Heart right ventricle (tissue), 16 donors: ENCODE measurements around the gene ITFG1. TPM values are rescaled to one million over a fixed set of nuclear protein-coding genes. Genes with fewer than 3 reads are reported as not detected.

Source experiments
- ATAC-seq, 8 donors: fragments of 200-7000 bp; cut with Tn5 transposase; one replicate each; pipeline ENCODE4 v1.9.1; 2020; ENCODE audit warnings: mild to moderate bottlenecking in 8 of 8, moderate library complexity in 8 of 8, moderate number of reproducible peaks in 1 of 8
- DNase-seq, 2 donors: peaks; one replicate each; pipeline ENCODE4 v3.0.0-alpha.2; 2020
- H3K27ac ChIP-seq, 10 donors: fragments of 200-600 bp; sonication (generic) in 2 of 10; one replicate each; pipeline versions ENCODE4 v1.5.0 to v1.8.0; 2020 to 2022; ENCODE audit warnings: mild to moderate bottlenecking in 3 of 10
- H3K27me3 ChIP-seq, 7 donors: fragments of 200-600 bp; one replicate each; pipeline ENCODE4 v1.8.0; 2021 to 2022; ENCODE audit warnings: mild to moderate bottlenecking in 2 of 7
- H3K36me3 ChIP-seq, 9 donors: fragments of 200-600 bp; sonication (generic) in 1 of 9; one replicate each; pipeline versions ENCODE4 v1.5.0 to v1.8.0; 2020 to 2022; ENCODE audit warnings: mild to moderate bottlenecking in 2 of 9
- H3K4me1 ChIP-seq, 9 donors: fragments of 200-600 bp; sonication (generic) in 1 of 9; one replicate each; pipeline versions ENCODE4 v1.5.0 to v1.8.0; 2020 to 2022; ENCODE audit warnings: mild to moderate bottlenecking in 4 of 9
- H3K4me3 ChIP-seq, 10 donors: fragments of 200-600 bp; sonication (generic) in 2 of 10; one replicate each; pipeline versions ENCODE4 v1.5.0 to v1.8.0; 2020 to 2022; ENCODE audit warnings: mild to moderate bottlenecking in 7 of 10, moderate library complexity in 2 of 10
- H3K9me3 ChIP-seq, 11 donors: fragments of 200-600 bp in 10 of 11; sonication (generic) in 2 of 11; one replicate each; pipeline versions ENCODE4 v1.5.0 to v1.8.0; 2013 to 2022; ENCODE audit warnings: mild to moderate bottlenecking in 2 of 11, control low read depth in 1 of 11, moderate library complexity in 1 of 11
- WGBS, 2 donors: extraction: QIAGEN DNeasy Blood & Tissue Kit; methylation state at CpG; one replicate each; pipeline ENCODE4 v1.1.7; 2013; ENCODE audit warnings: inconsistent platforms in 1 of 2; 5-methylcytosine and 5-hydroxymethylcytosine counted together
- intact Hi-C, 10 donors: fragments of 100-400 bp; cut with DNase I; formaldehyde crosslinking; loops; one replicate each; pipeline versions ENCODE4 v1.11.1 to v1.14.2; 2022
- polyA plus RNA-seq, 2 donors: library from polyadenylated mRNA; stranded (reverse); fragments of 200-250 nt; gene quantifications; one replicate each; pipeline ENCODE4 v1.2.3, GENCODE V29; 2013
- total RNA-seq, 10 donors: library from RNA; stranded (reverse); fragmentation: NEBNext Ultra II Directional in 3 of 10; extraction: Animal tissue kit (Norgen Biotek cat#: 25700) in 3 of 10; gene quantifications; one replicate each; pipeline versions ENCODE4 v1.2.1 to v1.2.4, GENCODE V29; 2021 to 2023
- TF ChIP-seq, protein P1 (sequence below), 9 donors: fragments of 200-600 bp; sonication (generic) in 2 of 9; IDR thresholded peaks; one replicate each; pipeline versions ENCODE4 v1.5.0 to v1.8.0; 2021 to 2022; ENCODE audit warnings: antibody characterized with exemption in 9 of 9, mild to moderate bottlenecking in 5 of 9, moderate library complexity in 1 of 9
- donor health status: Arrhythmogenic right ventricular cardiomyopathy.
- donor health status: ischemic (EF 13 %, LVEDD 7.1; RV severe dilation, severe dysfunction).
- donor health status: healthy with polysubstance abuse.
- donor health status: DM: no; HTN: yes; CAD: no.
- donor health status: DM: no; HTN: no; CAD: no.
- donor health status: ischemic (EF 25% LVEDD 6.9; RV normal size, moderate dysfunction).
- donor health status: ischemic (EF 25% LVEDD 5.7; RV mildly dilated, moderate dysfunction).
- donor health status: healthy.
- donor health status: DM: yes; HTN: yes; CAD: no.
- donor health status: Ischemic cardiomyopathy.
- donor health status: ischemic (EF 35%, LVEDD 5.7; RV mildly dilated, moderate dysfunction).
- donor health status: nonischemic (EF 11% LVEDD 7.7; RV severe dilation, severe dysfunction).
- donor health status: DM: yes; HTN: yes; CAD: no.
- donor health status: PGD.
- donor health status: ischemic (EF 29% LVEDD 5.4; RV normal size, mild dysfunction).
- donor health status: nonischemic (EF 23%, LVEDD 6.1; RV moderate dilation, normal function).

ITFG1 gene
- total and polyA plus RNA-seq, 12 donors, result 10.1 to 94.5 (median 72.3) TPM

DNA sequence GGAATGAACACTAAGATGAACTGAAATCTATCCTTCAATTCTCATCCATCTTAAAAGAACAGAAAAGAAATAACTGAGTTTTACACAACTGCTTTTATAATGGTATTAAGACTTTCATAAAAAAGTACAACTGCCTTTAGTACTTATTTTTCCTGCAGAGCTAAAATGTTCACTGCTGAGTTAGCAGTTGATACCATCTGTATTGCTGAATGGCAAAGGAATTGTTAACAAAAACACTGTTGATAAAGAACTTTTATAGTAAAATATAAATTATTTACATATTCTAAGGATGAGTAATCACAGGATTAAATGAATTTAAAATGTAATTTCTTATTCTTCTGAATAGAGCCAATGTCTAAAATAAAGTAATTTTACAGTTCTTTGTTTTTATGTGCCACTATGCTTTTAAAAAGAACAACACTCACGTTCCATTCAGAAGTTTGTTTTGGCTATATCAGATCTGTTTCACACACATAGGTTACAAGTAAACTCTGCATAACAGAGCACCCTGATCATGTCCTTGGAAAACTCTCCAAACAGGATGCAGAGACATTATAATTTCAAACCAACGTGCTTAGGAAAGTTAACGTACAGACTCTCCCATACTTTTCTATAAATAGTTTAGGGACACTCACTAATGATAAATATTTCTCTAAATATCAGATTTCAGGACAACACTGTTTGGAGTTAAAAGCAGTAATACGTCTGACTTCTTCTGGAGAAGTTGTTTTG, 151.1 kb downstream of the ITFG1 start:
- no peak overlapping the region for H3K4me3 ChIP-seq
- H3K9me3 ChIP-seq, result no peaks in the 10 kb centered on the region
- H3K36me3 ChIP-seq, result peaks cover 0 to 32% (median 0%) of the 10 kb centered on the region in 9 donors
- H3K27me3 ChIP-seq, result no peaks in the 10 kb centered on the region
- ATAC-seq, result no peak
- no peak for DNase-seq
- intact Hi-C loops, result no loop called here
- WGBS, 2 donors, result 39 to 51% methylated on average over 4 of the region's 4 CpGs
- peaks cover 0 to 31% (median 0%) of the 10 kb centered on the region in 9 donors for H3K4me1 ChIP-seq
- no peak overlapping the region for H3K27ac ChIP-seq
- TF ChIP-seq, protein P1, sequence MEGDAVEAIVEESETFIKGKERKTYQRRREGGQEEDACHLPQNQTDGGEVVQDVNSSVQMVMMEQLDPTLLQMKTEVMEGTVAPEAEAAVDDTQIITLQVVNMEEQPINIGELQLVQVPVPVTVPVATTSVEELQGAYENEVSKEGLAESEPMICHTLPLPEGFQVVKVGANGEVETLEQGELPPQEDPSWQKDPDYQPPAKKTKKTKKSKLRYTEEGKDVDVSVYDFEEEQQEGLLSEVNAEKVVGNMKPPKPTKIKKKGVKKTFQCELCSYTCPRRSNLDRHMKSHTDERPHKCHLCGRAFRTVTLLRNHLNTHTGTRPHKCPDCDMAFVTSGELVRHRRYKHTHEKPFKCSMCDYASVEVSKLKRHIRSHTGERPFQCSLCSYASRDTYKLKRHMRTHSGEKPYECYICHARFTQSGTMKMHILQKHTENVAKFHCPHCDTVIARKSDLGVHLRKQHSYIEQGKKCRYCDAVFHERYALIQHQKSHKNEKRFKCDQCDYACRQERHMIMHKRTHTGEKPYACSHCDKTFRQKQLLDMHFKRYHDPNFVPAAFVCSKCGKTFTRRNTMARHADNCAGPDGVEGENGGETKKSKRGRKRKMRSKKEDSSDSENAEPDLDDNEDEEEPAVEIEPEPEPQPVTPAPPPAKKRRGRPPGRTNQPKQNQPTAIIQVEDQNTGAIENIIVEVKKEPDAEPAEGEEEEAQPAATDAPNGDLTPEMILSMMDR (IDR thresholded peaks at IDR 0.05), result no peak

DNA sequence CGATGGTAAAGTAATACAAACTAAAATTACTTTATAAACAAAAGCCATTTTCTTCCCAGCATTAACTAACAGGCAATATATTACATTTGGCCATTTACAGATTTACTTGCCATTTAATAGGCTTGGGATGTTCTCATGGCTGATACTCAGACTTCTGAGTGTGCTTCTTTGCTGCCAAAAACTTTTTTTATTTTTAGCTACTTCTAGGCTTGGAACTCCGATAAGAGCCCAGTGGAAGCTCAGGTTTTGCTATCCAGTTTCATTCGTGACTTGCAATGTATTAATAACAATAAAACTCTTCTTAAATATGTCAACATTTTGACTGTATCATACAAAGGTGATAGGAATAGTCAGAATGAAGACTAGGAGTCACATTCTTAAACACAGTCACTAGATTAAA, 152.3 kb downstream of the ITFG1 start:
- H3K27ac ChIP-seq, result peak overlapping the region in 4 of 10 donors; percentile 0 to 28 (median 12)
- intact Hi-C loops, result no loop called here
- TF ChIP-seq, protein P1 (IDR thresholded peaks at IDR 0.05), result no peak
- no peaks in the 10 kb centered on the region for H3K27me3 ChIP-seq
- H3K36me3 ChIP-seq, result peaks cover 0 to 37% (median 0%) of the 10 kb centered on the region in 9 donors
- no peaks in the 10 kb centered on the region for H3K9me3 ChIP-seq
- no peak for DNase-seq
- H3K4me3 ChIP-seq, result no peak overlapping the region
- ATAC-seq, result peak in 4 of 8 donors; percentile 64 to 86 (median 78)
- WGBS, 2 donors, result 40 to 52% methylated on average over 3 of the region's 3 CpGs
- peaks cover 0 to 31% (median 0%) of the 10 kb centered on the region in 9 donors for H3K4me1 ChIP-seq

DNA sequence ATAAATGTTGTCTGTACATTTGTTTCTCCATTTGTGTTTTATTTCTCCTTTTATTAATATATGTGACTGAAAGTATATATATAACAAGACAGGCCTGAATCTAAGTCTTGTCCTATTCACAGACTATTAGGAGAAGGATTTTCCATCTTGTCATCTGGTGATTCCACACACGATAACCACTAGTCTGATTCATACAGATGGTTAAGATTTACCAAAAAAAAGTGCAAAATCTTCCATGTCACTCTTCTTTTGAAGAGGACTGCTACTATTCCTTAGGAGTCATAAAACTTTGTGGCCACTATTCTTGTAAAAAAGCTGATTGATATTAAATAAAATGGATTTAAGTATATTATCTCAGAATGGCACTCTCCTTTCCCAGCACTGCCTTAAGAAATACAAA, 156.3 kb downstream of the ITFG1 start:
- Histone ChIP-seq H3K27ac (no peak overlapping the region), H3K27me3 (no peaks in the 10 kb centered on the region), H3K4me3 (no peak overlapping the region), H3K9me3 (no peaks in the 10 kb centered on the region), H3K4me1 (peaks cover 0 to 18% (median 0%) of the 10 kb centered on the region in 9 donors), H3K36me3 (peaks cover 0 to 24% (median 0%) of the 10 kb centered on the region in 9 donors)
- ATAC-seq (no peak), DNase-seq (no peak)
- 99 to 100% methylated on average over 1 of the region's 1 CpG for WGBS, 2 donors
- intact Hi-C loops, result no loop called here
- TF ChIP-seq, protein P1 (IDR thresholded peaks at IDR 0.05), result no peak

DNA sequence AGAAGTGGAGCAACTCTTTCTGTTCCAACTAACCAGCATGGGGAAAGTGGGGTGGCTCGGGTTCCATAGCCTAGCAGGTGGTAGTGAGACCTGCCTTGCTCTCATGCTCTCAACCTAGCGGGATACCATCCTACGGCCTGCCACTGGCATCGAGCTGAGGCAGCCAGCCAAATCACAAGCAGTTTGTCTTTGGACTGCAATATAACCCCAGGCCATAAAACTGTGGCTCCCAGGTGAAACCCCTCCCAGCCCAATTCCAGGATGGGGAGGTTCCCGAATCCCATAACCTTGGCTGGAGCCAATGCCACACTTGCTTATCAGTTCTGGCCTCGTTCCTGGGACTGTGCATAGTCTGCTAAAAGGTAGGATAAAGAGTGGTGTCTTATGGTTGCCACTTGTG, 161.3 kb downstream of the ITFG1 start:
- TF ChIP-seq, protein P1 (IDR thresholded peaks at IDR 0.05), result no peak
- intact Hi-C loops, result no loop called here
- 85% methylated on average over 6 of the region's 6 CpGs for WGBS, 2 donors
- Histone ChIP-seq H3K4me1 (no peaks in the 10 kb centered on the region), H3K9me3 (peaks cover 0 to 5% (median 0%) of the 10 kb centered on the region in 11 donors), H3K27ac (no peak overlapping the region), H3K36me3 (peaks cover 0 to 18% (median 0%) of the 10 kb centered on the region in 9 donors), H3K27me3 (no peaks in the 10 kb centered on the region), H3K4me3 (no peak overlapping the region)
- ATAC-seq, result no peak
- no peak for DNase-seq
